Stimulated activated CD4-positive, alpha-beta T cell treated with anti-CD3 and anti-CD28 coated beads, Interleukin-1b, Interleukin-23, amount 100 ng/mL, for 48 hours (primary cell): ENCODE results near the gene TNNI3K.

ENCODE experiments used
- DNase-seq: peaks from one replicate; pipeline ENCODE4 v3.0.0-alpha.2; 2020

Gene TNNI3K

GRCh38 chr1:74314438-74314837, 79.3 kb downstream of the TNNI3K start:
- DNase-seq, result no peak

GRCh38 chr1:74316302-74316701, 81.1 kb downstream of the TNNI3K start:
- DNase-seq, result no peak

DNA sequence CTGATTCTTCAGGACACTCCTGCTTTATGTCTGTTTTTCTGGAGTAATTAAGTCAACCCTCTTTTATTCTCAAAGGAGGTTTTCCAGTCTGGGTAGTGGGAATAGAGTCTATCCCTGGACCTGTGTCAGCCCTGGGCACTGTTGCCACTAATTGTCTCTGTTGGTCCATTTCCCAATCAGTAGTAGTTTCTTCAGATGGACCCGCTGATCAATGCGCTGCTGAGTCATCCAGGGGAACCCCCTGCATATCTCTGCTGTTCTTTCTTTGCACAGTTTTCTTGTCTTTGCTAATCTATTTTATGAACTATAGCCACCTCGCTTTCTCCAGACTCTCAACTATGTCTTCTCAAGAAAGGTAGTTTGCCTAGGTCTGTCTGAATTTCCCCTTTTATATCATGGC, 82.5 kb downstream of the TNNI3K start:
- no peak for DNase-seq

- no peak for DNase-seq
These were observed 88.8 kb downstream of the TNNI3K start for GRCh38 chr1:74323937-74324473.

DNA sequence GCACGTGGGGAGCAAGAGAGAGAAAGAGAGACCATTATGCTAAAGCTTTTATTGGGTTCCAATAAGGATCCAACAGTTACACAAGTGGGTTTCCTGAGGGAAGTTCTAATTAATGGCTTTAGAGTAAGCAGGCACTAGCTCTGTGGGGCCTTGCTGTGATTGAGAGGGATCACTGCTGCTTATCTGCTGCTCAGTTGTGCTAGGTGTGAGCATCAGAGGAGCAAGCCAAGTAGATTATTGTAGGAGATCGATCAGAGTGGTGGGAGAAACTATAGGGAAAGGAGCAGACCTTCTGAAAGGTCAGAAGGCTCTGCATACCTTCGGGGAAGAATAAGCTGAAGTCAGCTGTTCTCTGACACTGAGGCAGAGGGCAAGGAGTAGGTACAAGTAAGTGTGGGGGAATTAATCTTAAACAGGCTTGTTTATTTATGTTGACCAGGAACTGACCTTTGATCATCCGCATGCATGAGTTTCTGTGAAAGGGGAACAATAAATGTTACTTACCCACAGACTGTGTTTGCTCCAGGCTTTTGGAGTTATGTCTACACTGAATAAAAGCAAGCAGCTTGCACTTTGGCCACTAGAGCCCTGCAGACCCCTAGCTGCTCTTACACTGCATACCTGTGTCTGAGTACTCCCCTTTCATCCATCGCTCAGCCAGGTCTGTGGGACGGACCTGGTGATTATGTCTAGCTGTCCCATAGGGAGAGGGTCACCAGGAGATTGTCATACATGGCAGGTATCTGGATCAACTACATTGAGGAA, 89.7 kb downstream of the TNNI3K start:
- no peak for DNase-seq

DNA sequence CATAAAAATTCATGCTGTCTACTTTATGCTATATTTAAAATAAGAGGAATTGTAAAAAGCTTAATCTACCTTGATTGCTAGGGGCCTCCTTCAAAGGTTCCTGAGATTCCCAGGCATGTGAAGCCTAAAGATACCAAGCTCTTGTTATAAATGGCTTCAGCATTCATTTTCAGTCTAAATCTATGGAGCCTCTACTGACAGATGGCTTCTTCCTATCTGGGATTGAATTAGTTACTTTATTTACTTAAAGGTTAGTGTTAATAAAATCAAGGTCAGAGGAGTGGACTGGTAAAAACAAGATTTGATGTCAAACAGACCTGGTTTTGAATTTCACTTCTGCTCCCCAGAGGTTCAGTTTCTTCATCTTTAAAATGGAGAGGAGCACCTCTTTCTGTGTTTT, 93.7 kb downstream of the TNNI3K start:
- DNase-seq, result no peak

DNA sequence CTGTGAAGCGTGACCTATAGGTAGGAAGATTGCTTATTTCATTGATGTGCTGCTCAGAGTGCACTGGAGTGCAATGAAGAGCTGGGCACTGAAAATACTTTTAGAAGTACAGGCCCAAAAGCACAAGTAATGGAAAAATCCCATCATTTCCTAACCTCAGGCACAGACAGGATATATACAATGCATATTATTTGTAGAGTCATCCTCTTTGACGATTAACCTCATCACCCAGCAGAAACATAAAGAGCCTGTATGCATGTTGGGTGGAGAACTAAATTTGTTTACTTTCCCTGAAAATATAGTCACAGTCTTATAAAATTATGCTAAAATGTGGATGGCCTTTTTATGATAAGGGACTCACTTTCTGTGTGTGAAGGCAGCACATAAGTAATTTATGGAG, 98.1 kb downstream of the TNNI3K start:
- DNase-seq, result no peak

DNA sequence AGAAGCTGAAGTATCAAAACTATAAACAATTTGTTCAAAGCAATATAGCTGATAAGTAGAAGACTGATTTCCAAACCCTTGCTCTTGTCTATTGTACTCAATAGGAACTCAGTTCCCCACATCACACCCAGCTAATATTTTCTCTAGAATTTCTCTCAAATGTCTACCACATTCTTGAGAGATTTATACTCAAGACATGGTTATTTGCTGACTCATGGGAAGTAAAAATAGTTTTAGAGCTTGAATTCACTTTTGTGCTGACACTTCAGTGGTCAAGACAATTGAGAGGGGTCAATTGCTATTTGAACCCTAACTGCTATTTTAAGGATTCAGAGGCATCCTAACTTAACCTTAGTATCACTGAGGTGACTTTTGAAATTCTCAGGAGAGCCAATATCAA, 99.0 kb downstream of the TNNI3K start:
- DNase-seq, result no peak

DNA sequence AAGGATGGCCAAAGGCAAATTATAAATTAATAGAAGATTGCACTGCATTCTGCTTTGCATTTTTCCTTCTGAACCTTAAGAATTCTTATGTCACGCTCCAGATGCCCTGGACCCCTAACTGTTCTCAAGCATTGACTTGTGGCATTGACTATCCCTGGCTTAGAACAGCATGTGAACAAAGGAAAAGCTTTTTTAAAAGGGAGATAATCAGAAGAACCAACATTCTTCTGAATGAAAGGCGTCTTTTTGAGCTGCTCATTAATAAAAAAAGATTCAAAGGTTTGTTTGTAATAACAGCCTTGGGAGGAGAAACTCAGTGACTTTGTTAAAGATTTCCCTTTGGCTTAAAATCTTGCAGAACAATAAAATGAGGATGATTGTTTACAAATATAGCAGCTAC, 105.5 kb downstream of the TNNI3K start:
- no peak for DNase-seq

GRCh38 chr1:74341702-74342339, 106.6 kb downstream of the TNNI3K start:
- no peak for DNase-seq

GRCh38 chr1:74343216-74343615, 108.0 kb downstream of the TNNI3K start:
- DNase-seq, result no peak

DNA sequence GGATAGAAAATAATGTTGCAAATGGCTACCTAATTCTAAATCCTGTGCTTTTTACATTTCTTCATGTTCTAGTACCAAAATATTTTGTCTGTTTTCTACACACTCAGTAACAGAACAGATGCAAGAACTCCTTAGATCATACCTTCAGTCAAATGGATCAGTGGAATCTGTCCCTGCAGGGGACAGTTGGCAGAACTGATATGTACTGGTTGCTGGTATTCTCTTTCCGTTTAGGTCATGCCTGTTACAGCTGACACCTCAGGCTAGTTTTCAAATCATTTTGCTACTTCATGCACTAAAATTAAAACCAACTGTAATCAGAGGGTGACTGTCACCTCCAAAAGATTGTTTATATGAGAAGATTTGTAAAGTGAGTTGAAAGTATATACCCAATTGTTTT, 109.2 kb downstream of the TNNI3K start:
- DNase-seq, result no peak

DNA sequence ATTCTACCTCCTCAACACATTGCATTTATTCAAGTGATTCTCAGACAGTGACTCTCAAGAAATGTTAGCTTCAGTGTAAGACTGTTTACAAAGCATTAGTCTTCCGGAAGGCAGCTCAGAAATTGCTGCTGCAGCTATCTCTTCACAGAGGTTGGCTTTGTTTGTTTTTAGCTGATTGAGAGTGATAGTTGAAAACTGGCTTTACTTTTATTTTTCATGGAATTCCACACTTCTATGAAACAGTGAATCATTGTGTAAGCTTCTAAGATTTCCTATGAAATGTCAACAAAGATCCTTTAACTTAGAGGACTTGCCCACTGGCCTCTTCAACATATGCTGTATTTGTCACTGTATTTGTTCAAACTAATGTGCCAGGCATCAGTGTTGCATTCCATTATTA, 121.3 kb downstream of the TNNI3K start:
- DNase-seq, result no peak

- DNase-seq, result no peak
These were observed 122.0 kb downstream of the TNNI3K start for GRCh38 chr1:74357150-74357549.

DNA sequence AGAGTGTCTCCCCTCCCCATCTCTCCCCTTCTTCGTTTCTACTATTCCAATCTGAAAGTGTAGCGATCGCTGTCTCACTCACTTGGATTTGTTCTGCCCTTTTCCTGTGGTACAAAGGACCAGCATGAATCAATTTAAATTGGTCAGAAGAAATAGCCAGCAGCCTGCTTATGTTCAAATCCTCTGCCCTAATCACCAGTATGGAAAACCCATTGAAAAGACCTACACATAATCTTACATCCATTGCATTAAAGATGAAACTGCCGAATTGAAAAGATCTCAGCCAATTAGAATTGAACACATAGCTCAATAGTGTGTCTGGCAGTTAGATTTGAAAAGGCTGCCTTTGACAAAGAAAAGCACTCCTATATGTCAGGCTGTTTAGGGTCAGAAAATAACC, 122.6 kb downstream of the TNNI3K start:
- DNase-seq, result no peak

- DNase-seq, result no peak
These were observed 127.5 kb downstream of the TNNI3K start for GRCh38 chr1:74362691-74363090.

DNA sequence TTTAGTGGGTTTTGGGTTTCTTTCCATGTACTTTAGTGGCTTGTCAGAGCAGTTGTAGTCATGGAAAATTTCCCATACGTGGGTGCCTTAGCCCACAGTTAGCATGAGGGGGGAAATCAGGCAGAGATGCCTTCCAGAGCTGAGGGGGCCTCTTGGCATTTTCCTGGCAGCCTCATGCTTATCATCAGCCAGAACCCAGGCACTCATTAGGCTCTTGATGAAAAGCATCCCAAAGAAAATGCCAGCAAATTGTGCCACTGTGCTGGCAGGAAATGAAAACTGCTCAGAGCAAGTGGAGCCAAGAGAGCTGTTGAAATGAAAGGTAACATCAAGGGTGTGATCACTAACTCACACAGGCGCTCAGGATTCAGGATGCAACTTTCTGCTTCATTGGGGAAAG, 128.0 kb downstream of the TNNI3K start:
- DNase-seq, result no peak

DNA sequence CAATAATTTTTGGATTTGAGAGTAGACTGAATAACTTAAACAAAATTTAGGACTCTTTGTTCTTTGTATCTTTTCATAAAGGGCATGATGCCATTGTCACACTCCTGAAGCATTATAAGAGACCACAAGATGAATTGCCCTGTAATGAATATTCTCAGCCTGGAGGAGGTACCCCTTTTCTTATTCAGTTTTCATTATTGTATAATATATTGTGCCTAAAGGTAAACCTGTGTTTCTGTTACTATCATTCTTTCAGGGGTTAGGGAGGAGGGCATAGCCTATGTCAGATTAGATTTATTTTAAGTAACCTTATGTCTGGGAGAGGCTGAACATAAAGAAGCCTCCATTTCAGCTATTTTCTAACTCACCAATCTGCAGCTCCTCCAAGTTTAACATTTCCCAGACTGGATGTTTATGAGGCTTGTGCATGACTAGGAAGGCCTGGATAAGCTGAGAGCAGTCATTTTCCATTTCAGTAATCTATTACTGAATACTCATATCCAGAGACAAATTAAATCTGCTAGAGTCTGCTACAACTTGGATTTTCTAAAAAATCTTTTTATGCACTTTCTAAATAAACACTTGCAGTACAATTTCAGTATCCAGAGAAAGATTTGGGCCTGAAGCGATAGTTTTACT, 132.1 kb downstream of the TNNI3K start:
- DNase-seq, result no peak

GRCh38 chr1:74368335-74368734, 133.1 kb downstream of the TNNI3K start:
- DNase-seq, result no peak

GRCh38 chr1:74375376-74375775, 140.2 kb downstream of the TNNI3K start:
- no peak for DNase-seq

DNA sequence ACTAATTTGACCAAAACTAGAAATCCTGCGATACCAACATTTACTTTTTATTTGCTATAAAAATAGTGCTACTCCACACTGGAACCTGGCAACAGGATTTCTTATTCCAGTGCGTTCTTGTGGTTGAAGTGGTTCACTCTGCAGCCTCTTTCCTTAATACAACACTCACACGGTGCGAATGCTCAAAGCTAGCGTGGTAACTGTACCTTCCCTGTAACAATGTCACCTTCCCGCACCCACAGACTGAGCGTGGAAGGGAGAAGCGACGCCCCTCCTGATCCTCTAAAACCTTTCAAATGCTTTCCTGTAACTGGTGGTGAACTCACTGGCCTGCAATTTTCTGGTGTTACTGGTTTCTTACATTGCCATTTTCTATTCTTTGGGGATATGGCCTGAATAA, 145.1 kb downstream of the TNNI3K start:
- no peak for DNase-seq

- no peak for DNase-seq
These were observed 153.7 kb downstream of the TNNI3K start for GRCh38 chr1:74388855-74389254.

GRCh38 chr1:74392186-74392585, 157.0 kb downstream of the TNNI3K start:
- DNase-seq, result no peak

DNA sequence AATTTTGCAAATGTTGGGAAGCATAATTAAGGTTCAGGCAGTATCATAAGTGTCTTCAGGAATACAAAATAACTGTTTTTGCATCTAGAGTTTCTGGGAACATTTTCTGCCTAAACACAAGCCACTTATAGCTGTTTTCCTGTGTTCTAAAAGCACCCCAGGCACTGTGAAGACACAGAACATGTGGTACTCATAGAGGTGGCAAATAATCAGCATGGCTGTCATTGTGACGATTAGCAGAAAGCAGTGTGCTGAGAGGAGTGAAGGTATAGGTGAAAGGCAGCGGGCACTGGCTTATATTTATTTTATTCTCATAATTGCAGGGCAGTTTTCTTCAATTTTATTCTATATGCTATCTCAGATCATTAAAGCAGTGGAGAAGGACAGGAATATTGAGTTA, 157.7 kb downstream of the TNNI3K start:
- DNase-seq, result no peak
